HepG2 (cell line): ENCODE data around the gene TRIM23. TPM values are rescaled to one million over a fixed set of nuclear protein-coding genes. Genes with fewer than 3 reads are reported as not detected.

ENCODE experiments used
- ATAC-seq: fragments of 200-7000 bp; cut with Tn5 transposase; 3 replicates; pipeline ENCODE4 v1.9.1; 2020; ENCODE audit warnings: mild to moderate bottlenecking, moderate library complexity
- BruUV-seq: library from RNA; stranded (reverse); fragments of 400-500 nt; replicated peaks from 2 replicates; lab custom pipeline; 2021; lab: Mats Ljungman, UMichigan
- CTCF ChIA-PET: fragments of 300-600 bp; formaldehyde crosslinking; extraction: SDS; loops from one replicate; lab custom pipeline; 2021; ENCODE audit warnings: low total read pairs, inconsistent platforms, low intra/inter-chr PET ratio; lab: Yijun Ruan, JAX
- POLR2A ChIA-PET: fragments of 350-600 bp; sonication (Branson Sonifier 250); formaldehyde crosslinking; loops from one replicate; lab custom pipeline; 2020; ENCODE audit warnings: antibody characterized with exemption, inconsistent platforms; lab: Yijun Ruan, JAX
- DNase-seq: peaks from one replicate; pipeline ENCODE4 v3.0.0-alpha.2; 2015; ENCODE audit warnings: low spot score
- FAIRE-seq: peaks from 3 replicates; lab custom pipeline; 2011; peaks lifted over from hg19 to GRCh38; lab: Jason Lieb, UNC
- H2AFZ ChIP-seq: one replicate; pipeline ENCODE4 v1.6.1; 2011; ENCODE audit warnings: low read length, inconsistent platforms
- H3K27ac ChIP-seq: fragments of 300-600 bp; 3 replicates; pipeline ENCODE4 v1.8.0; 2011; ENCODE audit warnings: mixed run types, mild to moderate bottlenecking, mixed read lengths, low read length, inconsistent platforms; ENCODE audit not compliant: insufficient read depth; ENCODE audit errors: extremely low read length
- H3K27me3 ChIP-seq, 2 experiments: fragments of 200-600 bp in 1 of 2; 2 replicates in 1 of 2; 3 replicates in 1 of 2; pipeline versions ENCODE4 v1.6.0 to v1.8.0; 2011; ENCODE audit warnings: low read length in 2 of 2, mild to moderate bottlenecking in 2 of 2, moderate library complexity in 2 of 2, inconsistent platforms in 1 of 2; ENCODE audit not compliant: insufficient read depth in 2 of 2, control insufficient read depth in 1 of 2
- H3K36me3 ChIP-seq, 2 experiments: fragments of 200-600 bp in 1 of 2; replicated peaks in 1 of 2; 2 replicates in 1 of 2; 3 replicates in 1 of 2; pipeline versions ENCODE4 v1.5.1 to v1.8.0; 2011; ENCODE audit warnings: low read length in 2 of 2, inconsistent platforms in 1 of 2; ENCODE audit not compliant: insufficient read depth in 2 of 2, control insufficient read depth in 1 of 2
- H3K4me1 ChIP-seq: 2 replicates; pipeline ENCODE4 v1.5.1; 2012; ENCODE audit warnings: low read length, inconsistent platforms; ENCODE audit not compliant: insufficient read depth
- H3K4me2 ChIP-seq: 2 replicates; pipeline ENCODE4 v1.6.0; 2011; ENCODE audit warnings: low read depth, low read length, inconsistent platforms
- H3K4me3 ChIP-seq, 3 experiments: fragments of 200-600 bp in 1 of 3; sonication (generic), shearing (Covaris generic) in 1 of 3; replicated peaks in 1 of 3; 2 replicates each; pipeline ENCODE4 v1.5.1; 2011 to 2016; ENCODE audit warnings: low read length in 3 of 3, inconsistent platforms in 2 of 3, low read depth in 2 of 3, mild to moderate bottlenecking in 2 of 3, control low read depth in 1 of 3, mixed read lengths in 1 of 3; ENCODE audit not compliant: insufficient read depth in 1 of 3
- H3K79me2 ChIP-seq: one replicate; pipeline ENCODE4 v1.6.1; 2011; ENCODE audit warnings: low read length, inconsistent platforms; ENCODE audit not compliant: insufficient read depth
- H3K9ac ChIP-seq: 2 replicates; pipeline ENCODE4 v1.6.0; 2011; ENCODE audit warnings: mild to moderate bottlenecking, low read depth, low read length, inconsistent platforms; ENCODE audit not compliant: insufficient read depth
- H3K9me3 ChIP-seq: 2 replicates; pipeline ENCODE4 v1.5.1; 2012; ENCODE audit warnings: mild to moderate bottlenecking, low read length
- H4K20me1 ChIP-seq: 2 replicates; pipeline ENCODE4 v1.6.0; 2011; ENCODE audit warnings: inconsistent platforms, mild to moderate bottlenecking, low read length, moderate library complexity; ENCODE audit not compliant: insufficient read depth
- BCLAF1 ChIP-seq: fragments of 450-650 bp; IDR thresholded peaks from 2 replicates; pipeline ENCODE4 v1.6.1; 2017; ENCODE audit warnings: mild to moderate bottlenecking
- DPF2 ChIP-seq: sonication (generic); formaldehyde crosslinking; IDR thresholded peaks from 2 replicates; pipeline ENCODE4 v1.4.0; 2020; ENCODE audit warnings: mild to moderate bottlenecking, low read depth, missing genetic modification reagents, borderline replicate concordance
- GABPA ChIP-seq, 2 experiments: IDR thresholded peaks; 2 replicates each; pipeline ENCODE4 v1.6.1; 2011 to 2016; ENCODE audit warnings: low read depth in 2 of 2, low read length in 1 of 2, missing biosample characterization in 1 of 2, missing genetic modification characterization in 1 of 2
- GLI4 ChIP-seq: sonication (generic); formaldehyde crosslinking; IDR thresholded peaks from 2 replicates; pipeline ENCODE4 v1.5.1; 2020; ENCODE audit warnings: missing genetic modification reagents, mild to moderate bottlenecking, moderate library complexity, borderline replicate concordance
- GPN1 ChIP-seq: sonication (generic); formaldehyde crosslinking; IDR thresholded peaks from 2 replicates; pipeline ENCODE4 v1.5.1; 2020; ENCODE audit warnings: missing genetic modification reagents, borderline replicate concordance
- SP4 ChIP-seq: sonication (generic); formaldehyde crosslinking; IDR thresholded peaks from 2 replicates; pipeline ENCODE4 v1.8.1; 2023; ENCODE audit warnings: mild to moderate bottlenecking, missing genetic modification reagents
- ZKSCAN1 ChIP-seq: fragments of 150-350 bp; IDR thresholded peaks from 2 replicates; pipeline ENCODE4 v1.6.1; 2014; ENCODE audit warnings: low read length
- ZNF407 ChIP-seq: sonication (generic); formaldehyde crosslinking; IDR thresholded peaks from one replicate; pipeline ENCODE4 v1.5.1; 2020; ENCODE audit warnings: mild to moderate bottlenecking, missing genetic modification reagents; ENCODE audit errors: not compliant biosample characterization
- ZNF713 ChIP-seq: sonication (generic); formaldehyde crosslinking; IDR thresholded peaks from 2 replicates; pipeline ENCODE4 v1.4.0; 2020; ENCODE audit warnings: mild to moderate bottlenecking, missing genetic modification reagents
- ZSCAN21 ChIP-seq: sonication (generic); formaldehyde crosslinking; IDR thresholded peaks from 2 replicates; pipeline ENCODE4 v1.8.0; 2022; ENCODE audit warnings: mild to moderate bottlenecking, missing genetic modification reagents, moderate library complexity, borderline replicate concordance
- in situ Hi-C: cut with HindIII; loops from 2 replicates; pipeline ENCODE4 v1.10.0; 2017; ENCODE audit warnings: low pct_unique_long_range_greater_than_20kb; ENCODE audit not compliant: extremely low pct_ligation_motif_present
- intact Hi-C: fragments of 100-400 bp; cut with micrococcal nuclease; formaldehyde crosslinking; loops from one replicate; pipeline ENCODE4 v1.10.0; 2022; ENCODE audit not compliant: unreplicated experiment
- polyA plus RNA-seq, 8 experiments: library from polyadenylated mRNA; depleted of rRNA in 3 of 8; stranded (reverse) in 7 of 8; unstranded in 1 of 8; fragments of >200 nt; fragmentation: Illumina TruSeq in 4 of 8; extraction: Trizol in 4 of 8; gene quantifications; 2 replicates each; pipeline versions ENCODE4 v1.2.1 to v1.2.3, GENCODE V29; 2011 to 2016; ENCODE audit warnings: low read depth in 4 of 8, missing spikeins in 1 of 8, mixed read lengths in 1 of 8; ENCODE audit not compliant: insufficient read depth in 1 of 8
- total RNA-seq, 5 experiments: library from RNA; depleted of rRNA; stranded (reverse); fragments of >200 nt; fragmentation: Illumina TruSeq; extraction: Trizol; gene quantifications; 2 replicates each; pipeline ENCODE4 v1.2.3, GENCODE V29; 2016; ENCODE audit warnings: low read depth in 1 of 5

TRIM23 gene
- total and polyA plus RNA-seq, 2 of the 13 experiments (the other 11 are each of a cell fraction or from before 2014, with no cell fraction given) = 4.6 to 11.4 TPM

GRCh38 chr5:65555287-65555686 lies 68.8 kb downstream of the TRIM23 start:
- H3K27ac ChIP-seq = no peak overlapping the region
- H3K9me3 ChIP-seq = no peaks in the 10 kb centered on the region
- H3K79me2 ChIP-seq = peaks cover 2% of the 10 kb centered on the region
- no peak overlapping the region for H3K9ac ChIP-seq
- H2AFZ ChIP-seq = no peak overlapping the region
- no TSS peak for BruUV-seq
- peaks cover 2 to 11% of the 10 kb centered on the region in 2 experiments; a peak in 4 of 5 replicates for H3K36me3 ChIP-seq
- ATAC-seq (no peak), FAIRE-seq (no peak), DNase-seq (no peak)
- peaks cover 22% of the 10 kb centered on the region for H3K4me1 ChIP-seq
- H4K20me1 ChIP-seq = no peaks in the 10 kb centered on the region
- intact Hi-C loops (no loop called here), in situ Hi-C loops (no loop called here)
- ChIA-PET CTCF (no interaction called here), POLR2A (interaction anchor here (1.5 kb wide), 1 partner anchor 8 kb away, joined by 4 read pairs; the partner anchor contains the start of genes CENPK and PPWD1)
- no peak overlapping the region for H3K4me2 ChIP-seq
- H3K4me3 ChIP-seq = no peak overlapping the region
- no peaks in the 10 kb centered on the region for H3K27me3 ChIP-seq
- no peak for TF ChIP-seq ZNF713 (CRISPR knock-in tag)
- TF ChIP-seq DPF2 = no peak
- TF ChIP-seq ZSCAN21 (CRISPR knock-in tag) = no peak
- no peak for TF ChIP-seq SP4 (CRISPR knock-in tag)
- no peak for TF ChIP-seq GABPA (IDR thresholded peaks at IDR 0.05; ENCODE audit: low read depth, low read length)
- TF ChIP-seq GABPA (CRISPR knock-in tag; IDR thresholded peaks at IDR 0.05; ENCODE audit: low read depth) = no peak
- TF ChIP-seq GPN1 (CRISPR knock-in tag) = no peak
- no peak for TF ChIP-seq GLI4 (CRISPR knock-in tag)
- no peak for TF ChIP-seq ZNF407 (CRISPR knock-in tag)
- TF ChIP-seq BCLAF1 = no peak
- no peak for TF ChIP-seq ZKSCAN1
